Endodermal cell (in vitro differentiated cells): ENCODE measurements around the gene SIGLEC1. TPM values are rescaled to one million over a fixed set of nuclear protein-coding genes. Genes with fewer than 3 reads are reported as not detected.

Experiments
- DNase-seq: peaks from one replicate; pipeline ENCODE4 v3.0.0-alpha.2; 2017
- H3K27ac ChIP-seq: 2 replicates; pipeline ENCODE4 v1.5.1; 2013; ENCODE audit warnings: mild to moderate bottlenecking, low read depth, low read length, moderate library complexity
- H3K27me3 ChIP-seq: 2 replicates; pipeline ENCODE4 v1.6.1; 2013; ENCODE audit warnings: mild to moderate bottlenecking, low read length, moderate library complexity; ENCODE audit not compliant: insufficient read depth, control insufficient read depth, poor library complexity, severe bottlenecking
- H3K36me3 ChIP-seq: 2 replicates; pipeline ENCODE4 v1.7.0; 2013; ENCODE audit warnings: mild to moderate bottlenecking, low read length, moderate library complexity; ENCODE audit not compliant: control insufficient read depth, insufficient read depth
- H3K4me1 ChIP-seq: one replicate; pipeline ENCODE4 v1.7.0; 2013; ENCODE audit warnings: low read length; ENCODE audit not compliant: control insufficient read depth, insufficient read depth
- H3K4me3 ChIP-seq: 2 replicates; pipeline ENCODE4 v1.5.1; 2013; ENCODE audit warnings: mild to moderate bottlenecking, low read length, moderate library complexity
- H3K9ac ChIP-seq: 2 replicates; pipeline ENCODE4 v1.6.1; 2013; ENCODE audit warnings: mild to moderate bottlenecking, low read length, moderate library complexity; ENCODE audit not compliant: poor library complexity, severe bottlenecking; ENCODE audit errors: extremely low read depth
- H3K9me3 ChIP-seq: 2 replicates; pipeline ENCODE4 v1.6.1; 2013; ENCODE audit warnings: mild to moderate bottlenecking, low read length, moderate library complexity; ENCODE audit not compliant: control insufficient read depth
- H3K27ac Mint-ChIP-seq: 2 replicates; pipeline ENCODE4 v1.8.0; 2020; ENCODE audit warnings: mixed read lengths
- H3K27me3 Mint-ChIP-seq: 2 replicates; pipeline ENCODE4 v1.8.0; 2021; ENCODE audit warnings: mild to moderate bottlenecking, mixed read lengths; ENCODE audit not compliant: insufficient read depth
- H3K36me3 Mint-ChIP-seq: 2 replicates; pipeline ENCODE4 v1.8.0; 2020; ENCODE audit warnings: low read depth, mixed read lengths
- H3K4me1 Mint-ChIP-seq: 2 replicates; pipeline ENCODE4 v1.8.0; 2020; ENCODE audit warnings: mixed read lengths
- H3K4me3 Mint-ChIP-seq: 2 replicates; pipeline ENCODE4 v1.8.0; 2020; ENCODE audit warnings: mild to moderate bottlenecking, moderate library complexity, mixed read lengths
- H3K9me3 Mint-ChIP-seq: 2 replicates; pipeline ENCODE4 v1.8.0; 2020; ENCODE audit warnings: mild to moderate bottlenecking, mixed read lengths
- CTCF ChIP-seq: fragments of 200-600 bp; sonication (generic); conservative IDR thresholded peaks from 2 replicates; pipeline ENCODE4 v1.5.0; 2021; ENCODE audit warnings: antibody characterized with exemption, mild to moderate bottlenecking
- WGBS, 2 experiments: methylation state at CpG; one replicate each; pipeline versions ENCODE4 v1.1.5 to v1.1.7; 2013; ENCODE audit warnings: missing lambda C conversion rate in 2 of 2, mixed read lengths in 1 of 2; ENCODE audit not compliant: insufficient coverage in 1 of 2, insufficient read length in 1 of 2; 5-methylcytosine and 5-hydroxymethylcytosine counted together
- total RNA-seq, 2 donors: library from RNA; stranded (reverse); fragmentation: NEBNext Ultra II Directional in 1 of 2; extraction: Animal tissue kit (Norgen Biotek cat#: 25700) in 1 of 2; gene quantifications; 2 replicates in 1 of 2; 3 replicates in 1 of 2; pipeline ENCODE4 v1.2.1, GENCODE V29; 2021

Gene SIGLEC1
- total RNA-seq, 2 donors from 2014 or later = not detected

DNA sequence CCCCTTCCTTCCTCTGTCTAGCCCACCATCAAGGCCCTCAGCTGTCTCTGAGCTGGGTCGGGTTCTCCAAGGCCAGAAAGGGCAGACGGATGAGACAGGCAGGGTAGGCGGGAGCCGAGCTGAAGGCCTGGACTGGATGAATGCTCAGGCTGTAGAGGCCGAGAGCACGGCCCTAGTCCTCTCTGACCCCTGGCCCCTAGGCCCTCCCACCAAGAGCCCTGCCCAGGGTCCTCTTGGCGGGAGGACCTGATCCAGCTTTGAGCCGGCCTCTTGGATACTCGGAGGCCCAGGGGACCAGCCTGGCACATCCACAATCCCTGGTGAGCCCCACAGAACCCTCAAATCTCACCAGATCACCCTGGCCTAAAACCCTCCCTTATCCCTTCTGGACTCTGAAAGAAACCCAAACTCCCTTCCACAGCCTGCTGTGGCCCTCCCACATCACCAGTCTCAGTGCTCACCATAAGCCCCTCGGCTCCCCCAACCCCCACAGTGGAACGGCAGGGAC is 47.0 kb upstream of the SIGLEC1 start:
- Mint-ChIP-seq H3K4me3 (no peak overlapping the region), H3K27ac (no peak overlapping the region), H3K27me3 (no peaks in the 10 kb centered on the region), H3K4me1 (no peaks in the 10 kb centered on the region), H3K36me3 (peaks cover 15% of the 10 kb centered on the region), H3K9me3 (no peaks in the 10 kb centered on the region)
- Histone ChIP-seq H3K36me3 (peaks cover 8% of the 10 kb centered on the region), H3K9me3 (no peaks in the 10 kb centered on the region), H3K9ac (no peak overlapping the region), H3K4me3 (no peak overlapping the region), H3K27me3 (no peaks in the 10 kb centered on the region), H3K27ac (no peak overlapping the region), H3K4me1 (no peaks in the 10 kb centered on the region)
- DNase-seq = no peak
- no peak for TF ChIP-seq CTCF
- WGBS, 2 experiments = 84 to 94% methylated on average over 6 to 11 of the region's 11 CpGs

- Mint-ChIP-seq H3K9me3 (no peaks in the 10 kb centered on the region), H3K36me3 (peaks cover 15% of the 10 kb centered on the region), H3K27me3 (no peaks in the 10 kb centered on the region), H3K4me3 (no peak overlapping the region), H3K27ac (no peak overlapping the region), H3K4me1 (no peaks in the 10 kb centered on the region)
- no peaks in the 10 kb centered on the region for H3K27me3 ChIP-seq
- no peak for TF ChIP-seq CTCF
- H3K36me3 ChIP-seq = peaks cover 8% of the 10 kb centered on the region
- no peak overlapping the region for H3K9ac ChIP-seq
- H3K9me3 ChIP-seq = no peaks in the 10 kb centered on the region
- WGBS, 2 experiments = 94 to 100% methylated on average over 5 to 10 of the region's 11 CpGs
- peak; percentile 26 for DNase-seq
- H3K4me3 ChIP-seq = no peak overlapping the region
- no peak overlapping the region for H3K27ac ChIP-seq
- no peaks in the 10 kb centered on the region for H3K4me1 ChIP-seq
These were observed 46.2 kb upstream of the SIGLEC1 start for GRCh38 chr20:3758566-3758965.

DNA sequence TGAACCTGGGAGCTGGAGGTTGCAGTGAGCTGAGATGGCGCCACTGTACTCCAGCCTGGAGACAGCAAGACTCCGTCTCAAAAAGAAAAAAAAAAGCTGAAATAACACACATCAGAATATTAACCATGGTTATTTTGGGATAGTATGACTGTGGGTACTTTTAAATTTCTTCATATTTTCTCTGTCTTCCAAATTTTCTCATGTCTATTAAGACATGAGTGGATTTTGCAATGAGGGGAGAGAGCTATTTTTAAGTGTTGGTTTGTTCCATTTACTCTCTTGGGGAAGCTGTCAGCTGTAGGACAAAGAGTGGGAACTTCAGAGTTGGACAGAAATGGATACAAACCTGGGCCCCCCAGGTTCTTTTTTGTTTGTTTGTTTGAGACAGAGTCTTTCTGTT is 44.9 kb upstream of the SIGLEC1 start:
- TF ChIP-seq CTCF = no peak
- 100% methylated on average over 1 of the region's 2 CpGs; no CpG with 5 or more reads in 1 of the 2 experiments for WGBS, 2 experiments
- H3K4me3 Mint-ChIP-seq = no peak overlapping the region
- peaks cover 8% of the 10 kb centered on the region for H3K36me3 ChIP-seq
- H3K27ac ChIP-seq = no peak overlapping the region
- H3K36me3 Mint-ChIP-seq = peaks cover 15% of the 10 kb centered on the region
- no peak overlapping the region for H3K9ac ChIP-seq
- H3K27me3 ChIP-seq = peaks cover 7% of the 10 kb centered on the region
- H3K9me3 Mint-ChIP-seq = no peaks in the 10 kb centered on the region
- H3K4me1 ChIP-seq = no peaks in the 10 kb centered on the region
- H3K4me1 Mint-ChIP-seq = peaks cover 3% of the 10 kb centered on the region
- no peak for DNase-seq
- peaks cover 8% of the 10 kb centered on the region for H3K27me3 Mint-ChIP-seq
- no peaks in the 10 kb centered on the region for H3K9me3 ChIP-seq
- no peak overlapping the region for H3K4me3 ChIP-seq
- H3K27ac Mint-ChIP-seq = no peak overlapping the region
